Putamen (tissue), 1 donor: ENCODE data around the gene NHLRC2.

ENCODE experiments used
- DNase-seq: peaks from one replicate; pipeline ENCODE4 v3.0.0-alpha.2; 2016; ENCODE audit warnings: low spot score

The NHLRC2 gene

DNA sequence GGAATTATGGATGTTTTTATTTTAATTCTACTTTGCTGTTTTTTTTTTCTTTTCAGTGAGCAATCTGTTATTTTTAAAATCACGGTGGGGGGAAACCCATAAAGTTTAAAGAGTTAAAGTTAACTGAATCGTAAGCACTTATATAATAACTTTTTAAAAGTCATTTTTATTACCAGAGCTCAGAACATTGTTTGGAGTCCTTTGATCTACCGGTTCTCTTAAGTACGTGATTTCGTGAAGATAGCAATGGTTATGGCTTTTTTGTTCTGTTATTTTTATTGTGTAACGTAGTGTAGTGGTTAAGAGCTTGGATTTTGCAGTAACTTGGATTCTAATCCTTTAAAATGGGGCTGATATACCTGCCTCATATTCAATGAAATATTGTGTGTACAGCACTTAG lies 57.4 kb downstream of the NHLRC2 start:
- DNase-seq, result no peak

DNA sequence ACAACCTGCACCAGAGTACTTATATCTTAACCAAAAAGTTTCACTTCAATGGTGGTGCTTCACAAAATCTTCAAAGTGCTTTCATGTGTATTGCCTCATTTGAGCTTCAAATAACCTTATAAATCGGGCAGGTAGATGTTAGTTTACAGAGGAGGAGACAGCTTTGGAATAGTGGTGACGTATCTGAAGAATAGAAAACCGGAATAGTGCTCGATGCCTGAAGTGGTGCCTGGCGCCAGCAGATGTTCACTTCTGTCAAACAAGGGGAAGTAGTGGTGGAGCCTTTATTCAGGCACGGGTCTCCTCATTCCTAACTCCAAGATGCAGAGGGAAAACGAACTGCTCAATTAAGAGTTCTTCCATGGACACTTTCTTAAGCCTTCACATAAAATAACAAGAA lies 58.1 kb downstream of the NHLRC2 start:
- no peak for DNase-seq

DNA sequence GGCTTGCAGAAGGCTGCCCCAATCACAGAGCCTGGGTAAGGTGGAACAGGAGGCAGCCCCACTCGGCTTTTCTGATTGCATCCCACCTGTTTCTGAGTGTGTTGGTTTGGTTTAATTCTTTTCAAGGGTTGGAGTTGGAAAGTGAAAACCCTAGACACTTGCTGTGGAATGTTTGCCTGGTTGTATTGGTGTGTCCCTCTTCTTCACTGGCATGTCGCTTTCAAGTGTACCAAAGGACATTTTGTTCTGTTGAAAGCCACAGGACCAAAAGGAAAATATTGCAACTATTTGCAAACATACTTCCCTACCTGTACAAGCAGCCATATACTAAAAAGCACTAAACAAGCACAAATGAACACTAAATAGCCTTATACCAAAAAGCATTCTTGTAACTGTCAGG lies 60.5 kb downstream of the NHLRC2 start:
- DNase-seq, result no peak

DNA sequence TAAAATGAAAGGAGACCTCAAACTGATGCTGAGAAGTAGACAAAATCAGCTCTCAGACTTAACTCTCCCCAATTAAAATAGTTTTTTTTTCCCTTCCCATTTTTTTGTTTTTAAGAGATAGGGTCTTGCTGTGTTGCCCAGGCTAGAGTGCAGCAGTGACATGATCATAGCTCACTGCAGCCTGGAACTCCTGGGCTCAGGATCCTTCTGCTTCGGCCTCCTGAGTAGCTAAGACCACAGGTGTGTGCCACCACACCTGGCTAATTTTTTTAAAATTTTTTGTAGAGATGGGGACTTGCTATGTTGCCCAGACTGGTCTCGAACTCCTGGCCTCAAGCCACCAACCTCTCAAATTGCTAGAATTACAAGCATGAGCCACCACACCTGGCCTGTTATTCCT lies 61.1 kb downstream of the NHLRC2 start:
- DNase-seq, result no peak

DNA sequence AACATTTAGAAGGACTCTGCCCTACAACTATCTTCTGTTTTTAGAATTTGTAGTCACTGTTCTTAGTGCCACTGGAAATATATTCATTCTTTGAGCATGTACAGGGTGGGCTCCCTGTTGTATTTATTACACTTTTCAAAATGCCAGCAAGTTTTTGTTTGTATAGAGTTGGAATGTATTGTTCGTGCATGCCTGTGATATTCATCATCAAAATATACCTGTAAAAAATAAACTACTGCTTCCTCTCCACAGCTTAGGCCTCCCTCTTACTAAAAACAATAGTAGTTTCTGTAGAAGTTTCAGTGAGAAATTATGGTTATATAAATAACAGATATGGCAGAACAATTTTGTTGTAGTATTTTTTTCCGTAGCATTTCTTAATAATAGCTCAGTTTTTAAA lies 61.6 kb downstream of the NHLRC2 start:
- DNase-seq, result no peak

DNA sequence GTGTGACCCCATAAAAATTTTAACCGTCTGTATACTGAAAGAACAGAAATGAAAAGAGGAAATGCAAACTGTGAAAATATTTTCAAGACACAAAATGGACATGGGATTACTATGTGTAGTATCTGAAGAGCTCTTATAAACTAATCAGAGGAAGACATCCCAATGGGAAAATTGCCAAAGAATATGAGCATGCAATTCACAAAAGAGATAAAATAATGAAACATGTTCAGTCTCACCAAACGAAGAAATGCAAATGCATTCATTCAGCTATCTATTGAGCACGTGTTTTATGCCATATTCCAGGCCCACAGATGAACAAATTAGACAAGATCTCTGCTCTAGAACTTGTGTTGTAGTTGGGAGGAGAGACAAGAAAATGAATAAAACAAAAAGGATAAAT lies 63.2 kb downstream of the NHLRC2 start:
- DNase-seq, result no peak

DNA sequence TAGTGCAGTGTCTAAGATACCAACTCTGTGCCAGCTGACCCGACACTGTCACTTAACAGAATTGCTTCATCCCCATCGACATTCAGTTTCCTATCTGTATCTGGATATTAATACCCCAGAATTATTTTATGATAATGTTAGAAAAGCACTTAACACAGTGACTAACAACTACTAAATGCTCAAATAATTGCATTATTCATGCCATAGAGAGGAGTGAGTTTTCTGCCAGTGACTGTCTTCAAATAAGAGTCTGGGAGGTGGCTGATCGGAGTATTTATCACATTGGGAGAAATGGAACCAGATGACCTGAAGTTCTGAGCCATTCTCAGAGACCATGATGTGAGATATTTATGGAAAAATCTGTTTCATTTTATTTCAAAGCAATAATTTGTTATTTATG lies 65.7 kb downstream of the NHLRC2 start:
- DNase-seq, result no peak

DNA sequence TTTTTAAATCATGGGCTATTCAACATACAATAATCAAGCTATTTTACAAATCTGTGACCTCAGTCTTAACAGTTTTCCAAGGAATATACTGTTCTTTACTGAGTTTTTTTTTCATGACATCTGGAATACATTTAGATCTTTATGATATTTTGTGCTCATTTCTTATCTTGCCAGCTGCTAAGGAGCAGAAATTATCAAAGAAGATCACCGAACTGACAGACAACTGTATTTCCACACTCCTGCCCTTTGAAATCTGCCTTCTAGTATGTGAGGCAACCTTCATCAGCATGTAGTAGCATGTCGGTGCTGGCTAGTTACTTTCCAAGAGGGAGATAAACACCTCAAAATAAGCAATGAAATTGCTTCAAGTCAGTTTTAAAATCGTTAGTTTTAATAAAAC lies 66.4 kb downstream of the NHLRC2 start:
- no peak for DNase-seq

DNA sequence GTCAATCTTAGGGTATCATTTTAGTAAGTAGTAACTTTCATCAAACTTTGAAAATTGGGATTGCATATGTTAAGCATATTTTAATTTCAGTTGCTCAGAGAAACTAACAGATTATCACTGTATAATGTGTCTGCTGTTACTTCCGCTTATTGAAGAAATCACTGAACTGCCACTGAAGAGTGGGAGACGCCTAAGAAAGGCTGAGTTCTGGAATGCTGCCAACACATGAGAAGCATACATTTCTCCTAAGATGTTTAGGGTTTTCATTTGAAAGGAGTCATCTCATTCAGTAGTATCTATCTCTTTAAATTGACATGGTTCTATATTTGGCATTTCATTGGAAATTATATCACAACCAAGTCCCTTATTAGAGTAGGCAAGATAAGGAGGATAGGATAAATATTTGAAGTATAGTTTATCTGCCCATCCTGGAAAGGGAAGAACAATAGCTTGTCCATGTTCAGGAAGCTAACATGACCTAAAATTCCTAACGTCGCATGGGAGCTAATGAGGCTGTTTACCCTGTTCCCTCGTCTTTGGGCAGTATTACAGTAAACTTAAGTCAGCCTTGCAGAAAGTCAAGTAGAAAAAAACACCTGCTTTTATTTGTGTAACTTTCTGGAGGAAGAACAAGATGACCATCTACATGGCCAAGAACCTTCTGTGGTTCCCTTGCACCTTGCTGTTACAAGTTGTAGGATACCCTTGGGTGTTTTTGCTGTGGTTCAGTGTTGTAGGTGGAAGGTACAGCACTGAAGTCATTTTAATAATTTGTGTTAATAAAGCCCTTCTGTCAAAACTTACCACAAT lies 67.3 kb downstream of the NHLRC2 start:
- DNase-seq, result no peak

DNA sequence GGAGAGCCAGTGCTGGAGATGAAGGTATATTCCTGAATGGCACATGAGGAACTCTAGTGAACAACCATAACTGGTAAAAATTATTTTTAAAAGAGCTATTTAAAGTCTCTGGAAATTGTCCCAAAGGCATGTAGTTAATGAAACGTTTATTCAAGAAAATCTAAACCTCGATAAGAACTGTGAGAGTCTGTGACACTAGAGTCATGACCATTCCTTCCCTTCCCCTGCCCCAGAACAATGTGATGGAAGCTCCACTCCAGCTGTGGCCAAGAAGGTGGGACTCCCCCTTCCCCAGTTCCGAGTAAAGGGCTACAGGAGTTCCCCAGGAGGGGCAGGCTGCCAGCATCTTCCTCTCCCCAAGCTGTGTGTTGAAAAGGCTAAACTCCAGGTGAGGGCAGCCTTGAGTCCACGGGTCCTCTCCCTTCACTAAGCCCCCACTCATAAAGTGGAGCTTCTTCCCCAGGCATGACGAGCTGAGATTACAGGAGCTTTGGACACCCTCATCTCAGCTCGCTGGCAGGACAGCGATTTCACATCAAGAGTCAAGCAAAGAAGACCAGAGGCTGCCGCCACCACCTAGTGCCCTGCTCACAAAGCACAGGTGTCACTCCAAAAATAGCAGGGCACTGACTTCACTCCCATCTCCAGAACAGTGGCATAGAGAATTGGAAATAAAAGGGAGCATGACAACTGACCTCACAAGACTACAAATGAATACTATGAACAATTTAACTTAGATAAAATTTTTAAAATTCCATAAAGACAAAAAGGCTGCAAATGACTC lies 68.5 kb downstream of the NHLRC2 start:
- no peak for DNase-seq

DNA sequence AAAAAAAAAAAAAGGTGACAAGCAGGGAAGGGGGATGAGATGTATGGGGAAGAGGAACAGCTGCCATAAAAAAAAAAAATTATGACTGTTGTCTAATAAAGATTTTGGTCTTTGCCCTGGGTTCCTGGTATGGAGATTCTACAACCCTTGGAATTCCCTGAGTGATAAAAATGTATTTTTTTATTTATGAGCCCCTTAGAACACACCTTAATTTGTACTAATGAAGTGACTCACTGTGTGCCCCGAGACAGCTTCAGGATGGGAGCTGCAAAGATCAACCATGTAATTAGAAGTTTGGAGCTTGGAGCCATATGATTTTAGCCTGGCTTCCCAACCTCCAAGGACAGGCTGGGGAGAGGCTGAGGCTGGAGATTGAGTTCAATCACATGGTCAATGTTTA lies 69.7 kb downstream of the NHLRC2 start:
- DNase-seq, result no peak

DNA sequence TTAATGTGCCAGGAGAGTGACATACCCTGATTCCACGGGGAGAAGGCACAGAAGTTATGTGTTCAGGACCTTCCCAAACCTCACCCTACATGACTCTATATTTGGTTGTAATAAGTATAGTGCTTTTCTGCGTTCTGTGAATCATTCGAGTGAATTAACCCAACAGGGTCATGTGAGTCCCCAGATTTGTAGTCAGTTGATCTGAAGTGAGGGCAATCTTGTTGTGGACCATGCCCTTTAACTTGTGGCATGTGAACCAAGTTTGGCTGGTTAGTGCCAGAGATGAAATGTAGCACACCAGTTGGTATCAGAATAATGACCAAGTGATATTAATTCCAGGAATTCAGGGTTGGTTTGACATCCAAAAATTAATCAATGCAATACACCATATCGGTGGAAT lies 70.2 kb downstream of the NHLRC2 start:
- DNase-seq, result no peak

DNA sequence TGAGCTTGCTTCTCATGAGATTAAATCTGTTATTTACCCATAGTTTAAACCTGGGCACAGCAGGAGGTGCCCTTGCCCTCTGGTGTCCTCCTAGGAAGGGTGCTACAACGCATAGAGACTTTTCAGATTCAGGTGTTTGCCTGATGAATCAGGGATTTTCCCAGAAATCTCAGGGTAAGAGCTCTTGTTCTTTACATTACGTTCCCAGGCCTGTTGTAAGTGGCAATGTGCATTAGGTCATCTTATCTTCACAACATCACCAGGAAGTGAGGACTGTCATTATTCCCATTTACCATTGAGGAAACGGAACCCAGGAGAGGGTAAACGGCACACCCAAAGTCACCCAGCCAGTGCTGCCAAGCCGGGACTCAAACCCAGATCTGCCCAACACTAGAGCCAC lies 73.0 kb downstream of the NHLRC2 start:
- DNase-seq, result no peak

DNA sequence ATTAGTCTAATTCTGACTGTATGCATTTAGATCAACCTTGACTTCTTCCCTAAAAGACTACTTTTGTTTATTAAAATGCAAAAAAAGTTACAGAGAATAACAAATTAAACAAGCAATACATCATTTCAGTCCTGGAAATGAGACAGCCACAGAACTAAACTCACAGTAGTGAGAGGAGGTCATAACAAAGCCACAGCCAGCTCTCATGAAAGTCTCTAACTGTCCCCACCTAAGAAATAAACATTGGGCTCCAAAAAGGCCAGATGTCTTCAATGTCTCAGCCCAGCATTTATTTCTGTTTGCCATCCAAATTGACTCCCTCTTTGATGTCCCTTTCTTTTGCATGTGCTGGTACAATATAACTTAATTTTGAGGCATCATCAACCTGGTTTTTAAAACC lies 74.4 kb downstream of the NHLRC2 start:
- no peak for DNase-seq

DNA sequence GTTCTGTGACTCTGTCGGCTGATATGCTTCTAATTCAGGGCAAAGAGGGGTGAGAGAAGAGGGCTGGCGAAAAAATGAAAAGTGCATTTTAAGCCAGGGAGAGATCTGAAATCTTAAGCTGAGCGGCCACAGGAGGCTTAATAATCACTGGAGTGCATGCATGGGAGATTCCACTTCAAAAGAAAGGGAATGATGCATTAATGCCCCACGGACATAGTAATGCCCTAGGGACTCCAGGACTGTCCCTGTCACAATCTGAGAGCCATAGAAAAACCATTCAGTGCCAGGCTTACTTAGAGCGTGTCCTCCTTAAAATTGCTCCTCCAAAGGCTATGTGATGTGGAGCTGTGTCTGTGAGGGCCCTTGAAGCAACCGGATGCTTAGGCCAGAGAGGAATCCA lies 75.1 kb downstream of the NHLRC2 start:
- no peak for DNase-seq

DNA sequence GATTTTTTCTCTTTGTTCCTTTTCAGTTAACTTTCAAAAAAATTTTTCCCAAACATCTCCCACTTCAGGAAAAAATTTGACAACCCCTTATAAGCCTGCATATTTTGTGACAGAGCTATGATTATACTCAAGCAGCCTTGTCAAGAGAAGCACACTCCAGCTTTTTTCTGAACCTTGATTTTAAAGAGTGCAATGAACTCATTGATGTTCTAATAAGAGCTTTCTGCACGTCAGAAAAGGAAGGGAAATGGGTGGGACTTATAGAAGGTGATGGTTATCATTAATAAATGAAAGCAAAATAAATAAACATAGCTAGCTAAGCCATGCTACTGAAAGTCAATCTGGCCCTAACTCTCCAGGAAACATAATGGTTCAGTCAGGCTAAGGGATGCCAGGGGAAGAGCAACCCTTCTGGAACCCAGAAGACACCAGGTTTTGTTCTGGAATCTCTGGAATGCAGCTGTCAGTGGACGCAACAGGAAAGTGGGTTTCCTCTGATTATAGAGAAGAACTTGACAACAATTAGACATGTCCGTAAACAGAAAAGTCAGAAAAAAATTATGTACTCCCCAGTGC lies 76.1 kb downstream of the NHLRC2 start:
- DNase-seq, result peak; percentile 58

DNA sequence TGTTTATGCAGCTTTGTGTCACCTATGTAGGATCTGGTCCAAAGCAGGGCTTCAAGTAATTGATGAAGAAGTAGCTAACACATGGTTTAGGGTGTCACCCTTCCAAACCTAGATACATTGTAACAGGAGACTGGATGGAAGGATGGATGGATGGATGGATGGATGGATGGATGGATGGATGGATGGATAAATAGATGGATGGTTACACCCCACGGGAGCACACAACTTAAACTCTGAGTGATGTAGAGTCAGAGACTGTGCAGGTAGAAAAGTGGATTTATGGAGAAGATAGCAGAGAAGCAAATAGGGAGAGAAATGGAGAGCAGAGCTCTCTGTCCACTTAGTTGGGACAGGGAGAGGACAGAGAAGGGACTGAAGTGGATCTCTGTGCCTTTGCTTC lies 78.4 kb downstream of the NHLRC2 start:
- no peak for DNase-seq

DNA sequence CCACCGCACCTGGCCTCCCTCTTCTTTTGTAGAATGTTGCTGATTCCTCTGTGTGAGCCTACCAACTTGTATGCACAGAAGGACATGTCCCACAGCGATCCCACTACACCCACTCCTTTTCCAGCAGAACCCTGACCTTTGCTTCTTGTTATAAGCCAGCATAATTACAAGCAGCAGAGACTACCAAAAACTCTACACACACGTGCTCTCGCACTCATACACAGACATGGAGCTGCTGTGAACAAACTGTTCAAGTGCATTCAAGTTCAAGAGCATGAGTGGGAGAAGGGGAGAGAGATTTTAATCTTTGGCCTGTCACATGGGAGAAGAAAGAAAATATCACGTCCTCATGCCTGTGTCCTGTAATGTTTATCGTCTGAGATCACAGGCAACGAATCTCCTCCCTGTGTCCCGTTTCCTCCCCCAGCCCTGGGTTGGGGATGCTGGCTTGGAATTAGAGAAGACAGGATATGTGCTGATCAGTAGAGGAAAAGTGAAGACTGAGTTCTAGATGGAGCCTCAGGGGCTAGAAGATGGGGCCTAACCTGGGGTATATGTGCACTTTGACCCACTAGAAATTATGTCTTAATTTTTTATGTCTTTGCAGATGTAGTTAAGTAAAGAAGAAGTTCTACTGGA lies 79.6 kb downstream of the NHLRC2 start:
- DNase-seq, result no peak

DNA sequence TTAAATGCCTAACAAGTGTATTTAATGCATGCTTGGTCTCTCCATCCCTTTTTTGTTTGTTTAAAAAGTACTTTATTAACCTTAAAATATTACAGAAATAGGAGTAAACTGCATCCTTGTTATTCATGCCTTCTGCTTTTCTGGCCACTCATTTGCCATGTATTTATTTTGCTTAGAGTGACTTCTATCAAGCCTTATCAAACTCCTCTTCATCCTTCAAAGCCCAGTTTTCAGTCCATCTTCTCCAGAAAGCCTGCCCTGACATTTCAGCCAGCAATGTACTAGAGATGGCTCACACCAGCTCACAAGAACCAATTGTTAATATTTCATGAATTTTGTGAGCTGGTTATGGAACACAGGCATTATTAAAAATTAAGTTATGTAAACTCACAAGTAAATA lies 82.8 kb downstream of the NHLRC2 start:
- DNase-seq, result no peak

DNA sequence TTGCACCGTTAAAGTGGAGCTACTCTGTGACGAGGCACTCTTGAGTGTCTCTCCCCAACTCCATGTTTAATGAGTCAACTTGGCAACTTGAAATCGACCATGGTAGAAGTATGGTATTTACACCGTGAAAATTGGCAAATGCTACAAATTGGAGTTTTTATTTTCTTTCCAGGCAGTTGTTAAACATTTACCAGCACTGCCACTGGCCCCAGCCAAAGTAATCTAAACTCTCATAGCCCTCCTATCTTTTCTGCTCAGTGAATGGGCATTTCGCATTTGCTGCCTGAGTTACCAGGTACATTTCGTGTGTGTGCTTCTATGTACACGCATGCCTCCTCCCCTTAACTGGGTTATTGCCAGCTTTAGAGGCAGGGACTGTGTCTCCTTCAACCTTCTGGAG lies 83.3 kb downstream of the NHLRC2 start:
- no peak for DNase-seq

DNA sequence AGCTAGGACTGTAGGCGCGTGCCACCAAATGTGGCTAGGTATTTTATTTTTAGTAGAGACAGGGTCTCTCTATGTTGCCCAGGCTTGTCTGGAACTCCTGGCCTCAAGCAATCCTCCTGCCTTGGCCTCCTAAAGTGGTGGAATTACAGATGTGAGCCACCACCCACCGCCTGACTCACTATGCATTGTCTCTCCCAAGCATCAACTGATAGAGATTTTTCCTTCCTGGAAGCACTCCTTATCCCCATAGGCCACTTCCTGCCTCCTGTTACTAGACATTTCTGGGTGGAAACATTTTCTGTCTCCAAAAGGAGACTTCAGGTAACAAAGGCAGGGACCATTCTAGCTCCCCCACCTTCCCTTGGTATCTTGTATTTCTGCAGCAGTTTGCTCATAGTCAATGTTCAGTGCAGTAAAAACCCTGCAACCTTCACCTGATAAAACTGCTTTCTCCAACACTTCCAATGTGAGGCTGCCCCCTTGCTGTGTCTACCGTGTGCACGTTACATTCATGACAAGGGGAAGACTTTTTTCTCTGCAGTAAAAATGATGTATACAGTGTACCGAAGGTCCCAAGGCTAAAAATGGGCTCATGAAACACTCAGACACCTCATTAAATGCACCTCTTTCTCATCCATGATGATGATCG lies 84.9 kb downstream of the NHLRC2 start:
- DNase-seq, result no peak

DNA sequence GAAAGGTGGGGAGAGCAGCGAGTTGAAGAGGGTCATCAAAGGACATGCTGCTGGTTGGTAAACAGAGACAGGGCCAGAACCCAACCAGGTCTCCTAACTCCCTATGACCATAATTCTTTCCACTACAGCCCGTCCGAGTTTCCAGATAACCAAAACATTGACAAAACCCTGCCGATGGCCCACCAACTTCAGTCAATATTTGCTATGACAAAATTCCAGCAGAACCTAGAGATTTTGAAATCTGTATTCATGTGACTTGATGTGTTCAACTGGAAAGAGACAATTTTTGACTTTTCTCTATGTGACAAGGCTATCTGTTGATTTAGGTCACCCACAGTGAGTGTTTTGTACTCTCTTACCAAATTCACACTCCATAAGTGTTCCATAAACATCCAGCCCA lies 86.7 kb downstream of the NHLRC2 start:
- no peak for DNase-seq
